ENCODE data around the gene UNK.

GRCh38 chr17:75811174-75811573, 26.6 kb downstream of the UNK start:
- TF ChIP-seq EZH2 (IDR thresholded peaks at IDR 0.05; ENCODE audit: low read depth): no peak
- TF ChIP-seq CTCF (conservative IDR thresholded peaks at IDR 0.05): no peak
